ENCODE measurements around the gene NANS.

NANS gene

DNA sequence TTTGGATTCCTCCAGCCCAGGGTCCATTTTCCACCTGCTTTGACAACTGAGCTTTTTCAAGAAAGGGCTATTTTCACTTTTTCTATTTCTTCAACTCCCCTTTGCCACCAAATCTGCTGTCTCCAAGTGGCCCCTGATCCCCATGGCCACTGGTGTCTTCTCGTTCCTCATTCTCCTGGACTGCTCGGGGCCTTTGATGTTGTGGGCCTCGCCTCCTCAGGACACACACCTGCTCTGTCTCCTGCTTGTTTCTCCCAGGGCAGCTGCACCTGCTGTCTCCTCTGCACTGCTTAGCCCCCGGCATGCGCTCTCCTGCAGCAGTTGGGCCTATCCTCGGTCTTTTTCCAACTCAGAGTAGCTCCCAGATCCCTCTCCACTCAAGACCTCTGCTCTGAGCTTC, 16.3 kb upstream of the NANS start:
- no peak for ATAC-seq
- no peak for TF ChIP-seq BACH2 (CRISPR knock-in tag; IDR thresholded peaks at IDR 0.05; ENCODE audit: borderline replicate concordance)

DNA sequence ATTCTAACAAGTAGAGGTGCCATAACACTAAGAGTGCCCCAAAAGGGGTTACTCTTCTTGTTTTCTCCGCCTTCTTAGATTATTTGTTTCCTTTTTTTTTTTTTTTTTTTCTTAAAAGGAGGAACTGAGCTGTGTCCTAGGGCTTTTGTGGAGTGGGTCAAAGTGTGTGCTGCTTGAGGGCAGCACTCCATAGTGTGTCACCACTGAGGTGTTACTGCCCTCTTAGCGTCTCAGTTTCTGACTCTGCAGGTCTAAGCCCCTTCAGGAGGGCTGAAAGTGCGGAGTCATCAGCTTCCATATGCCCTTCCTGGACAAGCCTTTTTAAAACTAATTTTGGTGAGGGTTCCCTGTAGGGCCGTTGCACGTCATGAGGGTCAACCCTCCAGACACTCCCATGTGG, 12.6 kb upstream of the NANS start:
- ATAC-seq: no peak
- TF ChIP-seq ZFP3 (CRISPR knock-in tag; IDR thresholded peaks at IDR 0.05): no peak
- TF ChIP-seq ZNF70 (CRISPR knock-in tag; IDR thresholded peaks at IDR 0.05): no peak
- no peak for TF ChIP-seq OSR1 (CRISPR knock-in tag; IDR thresholded peaks at IDR 0.05)
- TF ChIP-seq ISL1 (CRISPR knock-in tag; IDR thresholded peaks at IDR 0.05): no peak
- TF ChIP-seq, protein P1, sequence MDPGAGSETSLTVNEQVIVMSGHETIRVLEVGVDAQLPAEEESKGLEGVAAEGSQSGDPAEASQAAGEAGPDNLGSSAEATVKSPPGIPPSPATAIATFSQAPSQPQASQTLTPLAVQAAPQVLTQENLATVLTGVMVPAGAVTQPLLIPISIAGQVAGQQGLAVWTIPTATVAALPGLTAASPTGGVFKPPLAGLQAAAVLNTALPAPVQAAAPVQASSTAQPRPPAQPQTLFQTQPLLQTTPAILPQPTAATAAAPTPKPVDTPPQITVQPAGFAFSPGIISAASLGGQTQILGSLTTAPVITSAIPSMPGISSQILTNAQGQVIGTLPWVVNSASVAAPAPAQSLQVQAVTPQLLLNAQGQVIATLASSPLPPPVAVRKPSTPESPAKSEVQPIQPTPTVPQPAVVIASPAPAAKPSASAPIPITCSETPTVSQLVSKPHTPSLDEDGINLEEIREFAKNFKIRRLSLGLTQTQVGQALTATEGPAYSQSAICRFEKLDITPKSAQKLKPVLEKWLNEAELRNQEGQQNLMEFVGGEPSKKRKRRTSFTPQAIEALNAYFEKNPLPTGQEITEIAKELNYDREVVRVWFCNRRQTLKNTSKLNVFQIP (CRISPR knock-in tag; IDR thresholded peaks at IDR 0.05; ENCODE audit: borderline replicate concordance, low read depth): no peak
- no peak for TF ChIP-seq ZC3H10 (CRISPR knock-in tag; IDR thresholded peaks at IDR 0.05)
- TF ChIP-seq, protein P2, sequence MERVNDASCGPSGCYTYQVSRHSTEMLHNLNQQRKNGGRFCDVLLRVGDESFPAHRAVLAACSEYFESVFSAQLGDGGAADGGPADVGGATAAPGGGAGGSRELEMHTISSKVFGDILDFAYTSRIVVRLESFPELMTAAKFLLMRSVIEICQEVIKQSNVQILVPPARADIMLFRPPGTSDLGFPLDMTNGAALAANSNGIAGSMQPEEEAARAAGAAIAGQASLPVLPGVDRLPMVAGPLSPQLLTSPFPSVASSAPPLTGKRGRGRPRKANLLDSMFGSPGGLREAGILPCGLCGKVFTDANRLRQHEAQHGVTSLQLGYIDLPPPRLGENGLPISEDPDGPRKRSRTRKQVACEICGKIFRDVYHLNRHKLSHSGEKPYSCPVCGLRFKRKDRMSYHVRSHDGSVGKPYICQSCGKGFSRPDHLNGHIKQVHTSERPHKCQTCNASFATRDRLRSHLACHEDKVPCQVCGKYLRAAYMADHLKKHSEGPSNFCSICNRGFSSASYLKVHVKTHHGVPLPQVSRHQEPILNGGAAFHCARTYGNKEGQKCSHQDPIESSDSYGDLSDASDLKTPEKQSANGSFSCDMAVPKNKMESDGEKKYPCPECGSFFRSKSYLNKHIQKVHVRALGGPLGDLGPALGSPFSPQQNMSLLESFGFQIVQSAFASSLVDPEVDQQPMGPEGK (CRISPR knock-in tag; IDR thresholded peaks at IDR 0.05; ENCODE audit: borderline replicate concordance): no peak
- TF ChIP-seq ZNF565 (CRISPR knock-in tag; conservative IDR thresholded peaks at IDR 0.05; ENCODE audit: low read depth): no peak
- no peak for TF ChIP-seq GLIS3 (CRISPR knock-in tag; IDR thresholded peaks at IDR 0.05)
- no peak for TF ChIP-seq ESRRG (CRISPR knock-in tag; IDR thresholded peaks at IDR 0.05)
- no peak for TF ChIP-seq PPARA (CRISPR knock-in tag; IDR thresholded peaks at IDR 0.05; ENCODE audit: borderline replicate concordance)
- TF ChIP-seq, protein P3, sequence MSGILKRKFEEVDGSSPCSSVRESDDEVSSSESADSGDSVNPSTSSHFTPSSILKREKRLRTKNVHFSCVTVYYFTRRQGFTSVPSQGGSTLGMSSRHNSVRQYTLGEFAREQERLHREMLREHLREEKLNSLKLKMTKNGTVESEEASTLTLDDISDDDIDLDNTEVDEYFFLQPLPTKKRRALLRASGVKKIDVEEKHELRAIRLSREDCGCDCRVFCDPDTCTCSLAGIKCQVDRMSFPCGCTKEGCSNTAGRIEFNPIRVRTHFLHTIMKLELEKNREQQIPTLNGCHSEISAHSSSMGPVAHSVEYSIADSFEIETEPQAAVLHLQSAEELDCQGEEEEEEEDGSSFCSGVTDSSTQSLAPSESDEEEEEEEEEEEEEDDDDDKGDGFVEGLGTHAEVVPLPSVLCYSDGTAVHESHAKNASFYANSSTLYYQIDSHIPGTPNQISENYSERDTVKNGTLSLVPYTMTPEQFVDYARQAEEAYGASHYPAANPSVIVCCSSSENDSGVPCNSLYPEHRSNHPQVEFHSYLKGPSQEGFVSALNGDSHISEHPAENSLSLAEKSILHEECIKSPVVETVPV (CRISPR knock-in tag; IDR thresholded peaks at IDR 0.05): no peak
- TF ChIP-seq RARB (CRISPR knock-in tag; IDR thresholded peaks at IDR 0.05): no peak
- TF ChIP-seq SNAI2 (CRISPR knock-in tag; IDR thresholded peaks at IDR 0.05): no peak
- TF ChIP-seq CSDC2 (CRISPR knock-in tag; IDR thresholded peaks at IDR 0.05): no peak
- no peak for TF ChIP-seq ARNTL (CRISPR knock-in tag; IDR thresholded peaks at IDR 0.05; ENCODE audit: borderline replicate concordance, low read depth)
- no peak for TF ChIP-seq BACH2 (CRISPR knock-in tag; IDR thresholded peaks at IDR 0.05; ENCODE audit: borderline replicate concordance)
- TF ChIP-seq, protein P4, sequence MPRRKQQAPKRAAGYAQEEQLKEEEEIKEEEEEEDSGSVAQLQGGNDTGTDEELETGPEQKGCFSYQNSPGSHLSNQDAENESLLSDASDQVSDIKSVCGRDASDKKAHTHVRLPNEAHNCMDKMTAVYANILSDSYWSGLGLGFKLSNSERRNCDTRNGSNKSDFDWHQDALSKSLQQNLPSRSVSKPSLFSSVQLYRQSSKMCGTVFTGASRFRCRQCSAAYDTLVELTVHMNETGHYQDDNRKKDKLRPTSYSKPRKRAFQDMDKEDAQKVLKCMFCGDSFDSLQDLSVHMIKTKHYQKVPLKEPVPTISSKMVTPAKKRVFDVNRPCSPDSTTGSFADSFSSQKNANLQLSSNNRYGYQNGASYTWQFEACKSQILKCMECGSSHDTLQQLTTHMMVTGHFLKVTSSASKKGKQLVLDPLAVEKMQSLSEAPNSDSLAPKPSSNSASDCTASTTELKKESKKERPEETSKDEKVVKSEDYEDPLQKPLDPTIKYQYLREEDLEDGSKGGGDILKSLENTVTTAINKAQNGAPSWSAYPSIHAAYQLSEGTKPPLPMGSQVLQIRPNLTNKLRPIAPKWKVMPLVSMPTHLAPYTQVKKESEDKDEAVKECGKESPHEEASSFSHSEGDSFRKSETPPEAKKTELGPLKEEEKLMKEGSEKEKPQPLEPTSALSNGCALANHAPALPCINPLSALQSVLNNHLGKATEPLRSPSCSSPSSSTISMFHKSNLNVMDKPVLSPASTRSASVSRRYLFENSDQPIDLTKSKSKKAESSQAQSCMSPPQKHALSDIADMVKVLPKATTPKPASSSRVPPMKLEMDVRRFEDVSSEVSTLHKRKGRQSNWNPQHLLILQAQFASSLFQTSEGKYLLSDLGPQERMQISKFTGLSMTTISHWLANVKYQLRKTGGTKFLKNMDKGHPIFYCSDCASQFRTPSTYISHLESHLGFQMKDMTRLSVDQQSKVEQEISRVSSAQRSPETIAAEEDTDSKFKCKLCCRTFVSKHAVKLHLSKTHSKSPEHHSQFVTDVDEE (CRISPR knock-in tag; IDR thresholded peaks at IDR 0.05): no peak

DNA sequence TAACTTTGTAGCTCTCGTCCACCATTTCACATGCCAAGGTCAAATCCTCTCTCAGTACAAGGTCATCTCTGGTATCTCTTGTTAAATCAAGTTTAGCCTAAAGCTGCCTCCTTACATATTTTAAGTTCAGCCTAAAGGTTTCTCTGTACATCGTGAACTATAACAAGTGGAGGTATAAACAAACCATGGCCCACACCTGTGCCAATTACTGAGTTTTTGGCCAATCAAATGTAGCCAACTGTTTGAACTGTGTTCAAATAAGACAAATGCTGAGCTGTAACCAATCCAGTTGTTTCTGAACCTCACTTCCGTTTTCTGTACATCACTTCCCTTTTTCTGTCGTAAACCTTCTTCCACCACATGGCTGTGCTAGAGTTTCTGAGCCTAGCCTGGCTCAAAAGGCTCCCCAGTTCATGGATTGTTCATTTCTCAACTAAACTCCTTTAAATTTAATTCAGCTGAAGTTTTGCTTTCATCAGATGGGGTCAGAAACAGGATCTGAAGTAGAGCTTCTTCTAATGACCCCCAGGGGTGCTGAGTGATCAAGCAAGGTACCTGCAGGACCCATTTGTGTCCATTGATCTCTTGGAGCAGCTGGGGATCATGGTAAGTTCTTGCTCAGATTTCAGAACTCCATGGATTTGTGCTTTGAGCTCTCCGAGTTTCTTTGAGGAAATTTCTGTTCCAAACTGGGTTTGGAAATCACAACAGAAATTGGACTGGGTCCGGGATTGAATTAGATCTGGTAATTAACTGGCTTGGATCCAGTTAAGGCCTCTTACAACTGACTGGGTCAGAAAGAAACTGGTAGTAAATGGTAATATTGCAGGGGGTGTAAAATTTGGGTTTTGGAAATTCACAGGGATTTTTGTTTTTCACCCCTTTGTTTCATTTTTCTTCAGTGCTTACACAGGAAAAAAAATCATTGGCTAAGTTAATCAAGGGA, 11.0 kb upstream of the NANS start:
- ATAC-seq: no peak
- TF ChIP-seq ESRRG (CRISPR knock-in tag; IDR thresholded peaks at IDR 0.05): no peak
- TF ChIP-seq ISL1 (CRISPR knock-in tag; IDR thresholded peaks at IDR 0.05): no peak
- no peak for TF ChIP-seq ZFP3 (CRISPR knock-in tag; IDR thresholded peaks at IDR 0.05)
- no peak for TF ChIP-seq BACH2 (CRISPR knock-in tag; IDR thresholded peaks at IDR 0.05; ENCODE audit: borderline replicate concordance)
- TF ChIP-seq, protein P1 (CRISPR knock-in tag; IDR thresholded peaks at IDR 0.05; ENCODE audit: borderline replicate concordance, low read depth): no peak
- TF ChIP-seq TOX (CRISPR knock-in tag; IDR thresholded peaks at IDR 0.05; ENCODE audit: borderline replicate concordance): no peak
- no peak for TF ChIP-seq ZFP30 (CRISPR knock-in tag; IDR thresholded peaks at IDR 0.05)
- no peak for TF ChIP-seq TCF4 (CRISPR knock-in tag; IDR thresholded peaks at IDR 0.05; ENCODE audit: borderline replicate concordance)
